Occipital lobe (tissue), 3 donors: ENCODE results near the gene PGLYRP1. TPM values are rescaled to one million over a fixed set of nuclear protein-coding genes. Genes with fewer than 3 reads are reported as not detected.

Experiments used
- DNase-seq: peaks from one replicate; lab custom pipeline; 2025; lab: John Stamatoyannopoulos, UW
- small RNA-seq: library from RNA; depleted of rRNA; stranded (forward); fragments of <200 nt; gene quantifications from one replicate; pipeline ENCODE3, GENCODE V24; 2014
- total RNA-seq: library from RNA; depleted of rRNA; stranded (reverse); fragments of >200 nt; gene quantifications from one replicate; pipeline ENCODE4 v1.2.3, GENCODE V29; 2014

PGLYRP1 gene
- total RNA-seq, 1 donor from 2014 or later: not detected

DNA sequence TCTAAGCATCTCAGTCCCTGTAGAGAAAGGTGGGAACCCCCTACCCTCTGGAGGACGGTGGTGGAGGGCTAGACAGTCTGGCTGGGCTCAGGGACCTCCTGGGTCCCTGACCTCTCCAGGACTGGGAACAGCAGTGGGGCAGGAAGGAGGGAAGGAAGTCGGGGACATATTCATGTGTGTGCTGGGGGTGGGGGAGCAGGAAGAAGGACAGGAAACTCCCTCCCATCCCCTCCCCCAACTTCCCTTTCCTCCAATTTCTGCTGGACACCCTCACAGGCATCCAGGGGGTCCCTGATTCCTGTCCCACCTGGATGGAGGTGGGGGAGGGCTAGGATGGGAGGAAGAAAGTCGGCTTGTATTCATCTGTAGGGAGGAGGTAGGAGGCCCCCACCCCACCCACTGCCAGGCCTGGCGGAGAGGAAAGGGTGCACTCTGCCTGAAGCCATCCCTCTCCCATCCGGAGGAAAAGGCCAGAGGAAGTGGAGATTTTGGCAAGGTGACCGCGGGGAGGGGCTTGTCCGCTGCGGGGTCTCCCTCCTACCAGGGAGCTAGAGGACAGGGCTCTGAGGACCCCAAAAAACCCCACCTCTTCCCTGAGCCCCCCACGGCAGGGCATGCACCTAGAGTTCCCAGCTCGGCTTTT lies 51.5 kb downstream of the PGLYRP1 start:
- no peak for DNase-seq

DNA sequence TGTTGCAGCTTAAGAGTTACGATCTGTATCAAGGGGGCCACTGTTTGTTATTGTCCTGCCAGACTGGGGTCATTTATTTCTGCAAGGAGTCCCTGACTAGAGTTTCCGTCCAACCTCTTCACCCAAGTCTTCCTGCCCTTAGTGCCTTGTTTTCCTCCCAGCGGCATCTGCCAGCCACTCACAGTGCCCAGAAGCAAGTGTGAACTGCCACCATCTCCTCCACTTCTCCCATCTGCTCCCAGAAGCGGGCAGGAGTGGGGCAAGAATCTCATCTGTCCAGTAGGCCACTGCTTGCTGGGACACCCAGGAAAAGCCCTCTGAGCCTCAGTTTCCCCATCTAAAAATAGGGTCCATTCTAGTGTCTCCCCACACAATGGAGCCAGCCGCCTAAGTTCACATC lies 53.2 kb downstream of the PGLYRP1 start:
- DNase-seq: no peak

Small RNA genes within 50 kb of the gene (small RNA-seq; reads per million reads assigned to genes)
- gene MIR769: 266 reads per million, percentile 97 among the genes with 10 or more reads in this experiment

Other genes with a start within 250 kb of the PGLYRP1 start
- 16.7 TPM for gene DMPK, start 240.6 kb downstream of the PGLYRP1 start, total RNA-seq
- gene DMWD, start 230.2 kb downstream of the PGLYRP1 start, total RNA-seq: 41.0 TPM
- gene RSPH6A, start 207.7 kb downstream of the PGLYRP1 start, total RNA-seq: 0.16 TPM
- gene SYMPK, start 159.9 kb downstream of the PGLYRP1 start, total RNA-seq: 16.4 TPM
- not detected for gene FOXA3, start 158.7 kb downstream of the PGLYRP1 start, total RNA-seq
- gene IRF2BP1, start 136.9 kb downstream of the PGLYRP1 start, total RNA-seq: 32.1 TPM
- 0.78 TPM for gene MYPOP, start 120.4 kb downstream of the PGLYRP1 start, total RNA-seq
- not detected for gene NANOS2, start 108.3 kb downstream of the PGLYRP1 start, total RNA-seq
- 9.4 TPM for gene NOVA2, start 49.2 kb downstream of the PGLYRP1 start, total RNA-seq
- gene CCDC61, start 27.6 kb downstream of the PGLYRP1 start, total RNA-seq: 5.8 TPM
- gene IGFL4, start 17.9 kb upstream of the PGLYRP1 start, total RNA-seq: 1.6 TPM
- not detected for gene IGFL3, start 101.6 kb upstream of the PGLYRP1 start, total RNA-seq
- 0.31 TPM for gene IGFL2, start 125.2 kb upstream of the PGLYRP1 start, total RNA-seq
- not detected for gene IGFL1, start 206.7 kb upstream of the PGLYRP1 start, total RNA-seq